ENCODE data around the gene EVPL. TPM values are rescaled to one million over a fixed set of nuclear protein-coding genes. Genes with fewer than 3 reads are reported as not detected.

The EVPL gene
- total and polyA plus RNA-seq, 10 of the 15 experiments (the other 5 are each of a cell fraction or from before 2014, with no cell fraction given): 0.03 TPM; not detected in 9

DNA sequence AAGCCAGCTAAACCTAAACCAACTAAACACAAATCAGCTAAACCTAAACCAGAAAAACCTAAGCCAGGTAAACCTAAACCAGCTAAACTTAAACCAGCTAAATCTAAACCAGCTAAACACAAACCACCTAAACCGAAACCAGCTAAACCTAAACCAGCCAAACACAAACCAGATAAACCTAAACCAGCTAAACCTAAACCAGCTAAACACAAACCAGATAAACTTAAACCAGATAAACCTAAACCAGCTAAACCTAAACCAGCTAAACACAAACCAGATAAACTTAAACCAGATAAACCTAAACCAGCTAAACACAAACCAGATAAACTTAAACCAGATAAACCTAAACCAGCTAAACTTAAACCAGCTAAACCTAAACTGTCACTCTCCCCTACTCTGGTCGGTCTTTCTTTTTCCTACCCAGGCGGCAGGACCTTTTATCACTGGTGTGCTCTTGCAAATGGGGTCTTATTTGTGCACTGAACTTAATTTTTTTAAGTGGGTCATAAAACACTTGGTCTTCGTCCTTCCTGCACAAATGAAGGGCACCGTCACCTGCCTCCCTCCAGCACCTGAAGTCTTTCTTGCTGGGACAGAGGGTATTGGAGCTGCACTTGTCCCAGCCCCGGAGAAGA, 7.2 kb downstream of the EVPL start:
- ChIA-PET CTCF (interaction anchor here (0.8 to 2.2 kb wide), 10 partner anchors 10 to 282 kb away, joined by 3 to 9 read pairs (median 4); partner anchors contain the start of genes CDK3 and MRPL38), RAD21 (ENCODE audit: unreplicated experiment) (interaction anchor here (1.3 to 1.6 kb wide), 2 partner anchors 259 to 346 kb away, joined by 4 to 7 read pairs; no protein-coding TSS in a partner anchor), POLR2A (no interaction called here), SMC1A (ENCODE audit: uncharacterized antibody, unreplicated experiment) (interaction anchor here (0.9 to 1.6 kb wide), 8 partner anchors 10 to 280 kb away, joined by 3 to 4 read pairs (median 3); no protein-coding TSS in a partner anchor)
- Histone ChIP-seq H3K27ac (ENCODE audit: control insufficient read depth, insufficient read depth) (no peak overlapping the region), H3K79me2 (ENCODE audit: control insufficient read depth, insufficient read depth, low read length) (no peaks in the 10 kb centered on the region), H4K20me1 (ENCODE audit: control insufficient read depth, insufficient read depth) (no peaks in the 10 kb centered on the region), H2AFZ (ENCODE audit: control insufficient read depth, low read depth, low read length) (no peak overlapping the region), H3K4me1 (ENCODE audit: control insufficient read depth, insufficient read depth, low read length) (no peaks in the 10 kb centered on the region), H3K27me3 (replicated peaks in 1 of 2; ENCODE audit: control insufficient read depth in 2 of 2, insufficient read depth in 2 of 2, low read length in 1 of 2) (no peaks in the 10 kb centered on the region), H3K36me3 (ENCODE audit: control insufficient read depth in 2 of 2, insufficient read depth in 2 of 2, low read length in 1 of 2) (no peaks in the 10 kb centered on the region), H3K9me3 (replicated peaks; ENCODE audit: control insufficient read depth, insufficient read depth, low read length) (no peaks in the 10 kb centered on the region), H3K4me2 (ENCODE audit: control insufficient read depth, insufficient read depth) (no peak overlapping the region), H3K9ac (ENCODE audit: control insufficient read depth, insufficient read depth, low read length) (no peak overlapping the region), H3K4me3 (no peak overlapping the region)
- DNase-seq (ENCODE audit: low read depth, low spot score) (no peak), ATAC-seq (no peak), FAIRE-seq (no peak)
- 31% methylated on average over 6 of the region's 6 CpGs for WGBS (ENCODE audit: insufficient coverage, insufficient replicate concordance, low lambda C conversion rate, missing lambda C conversion rate)
- intact Hi-C loops (cut with micrococcal nuclease; ENCODE audit: unreplicated experiment) (no loop called here), in situ Hi-C loops (cut with MboI) (no loop called here)
- BruUV-seq (replicated peaks): no TSS peak
- TF ChIP-seq ZNF24 (IDR thresholded peaks at IDR 0.05): no peak
- no peak for TF ChIP-seq SUZ12 (IDR thresholded peaks at IDR 0.05; ENCODE audit: unreplicated experiment)
- TF ChIP-seq ZNF622 (IDR thresholded peaks at IDR 0.05): no peak
- no peak for TF ChIP-seq CTCF (IDR thresholded peaks at IDR 0.05 in 2 of 3, conservative IDR thresholded peaks at IDR 0.05 in 1 of 3; ENCODE audit: control insufficient read depth in 2 of 3, extremely low read depth in 1 of 3, insufficient read depth in 1 of 3, low read depth in 3 of 3, low read length in 3 of 3)

All from GM12878 (cell line).